GM12801 (cell line): ENCODE data around the gene ZMIZ2.

Experiments used
- CTCF ChIP-seq: IDR thresholded peaks from one replicate; pipeline ENCODE4 v1.5.1; 2011; ENCODE audit warnings: control low read depth; ENCODE audit not compliant: insufficient read length; ENCODE audit errors: extremely low read depth

Gene ZMIZ2

GRCh38 chr7:44720301-44720700, 28.3 kb upstream of the ZMIZ2 start:
- TF ChIP-seq CTCF: no peak

- no peak for TF ChIP-seq CTCF
These were observed 24.4 kb upstream of the ZMIZ2 start for GRCh38 chr7:44724276-44724675.

- no peak for TF ChIP-seq CTCF
These were observed 21.3 kb upstream of the ZMIZ2 start for GRCh38 chr7:44727158-44727936.

GRCh38 chr7:44727937-44728262, 20.7 kb upstream of the ZMIZ2 start:
- TF ChIP-seq CTCF: no peak

GRCh38 chr7:44729949-44730590, 18.6 kb upstream of the ZMIZ2 start:
- TF ChIP-seq CTCF: no peak

- TF ChIP-seq CTCF: no peak
These were observed 14.8 kb upstream of the ZMIZ2 start for GRCh38 chr7:44733708-44734481.

GRCh38 chr7:44735403-44736165, 13.1 kb upstream of the ZMIZ2 start:
- no peak for TF ChIP-seq CTCF
